Prostate gland (tissue), 2 donors: ENCODE data around the gene STYK1.

Experiments used
- POLR2A ChIP-seq: fragments of 450-650 bp; IDR thresholded peaks from one replicate; pipeline ENCODE4 v1.6.1; 2016; ENCODE audit warnings: antibody characterized with exemption, mild to moderate bottlenecking
- POLR2AphosphoS5 ChIP-seq: sonication (generic); formaldehyde crosslinking; IDR thresholded peaks from one replicate; pipeline ENCODE4 v1.6.1; 2017; ENCODE audit warnings: antibody characterized with exemption
- TF ChIP-seq, protein P1 (sequence below), 4 experiments: fragments of 200-600 bp in 2 of 4; fragments of 450-650 bp in 2 of 4; sonication (generic) in 2 of 4; IDR thresholded peaks; 1 replicate in 3 of 4; 2 replicates in 1 of 4; pipeline ENCODE4 v1.5.1; 2016 to 2019; ENCODE audit warnings: antibody characterized with exemption in 4 of 4, mild to moderate bottlenecking in 2 of 4, moderate library complexity in 2 of 4

DNA sequence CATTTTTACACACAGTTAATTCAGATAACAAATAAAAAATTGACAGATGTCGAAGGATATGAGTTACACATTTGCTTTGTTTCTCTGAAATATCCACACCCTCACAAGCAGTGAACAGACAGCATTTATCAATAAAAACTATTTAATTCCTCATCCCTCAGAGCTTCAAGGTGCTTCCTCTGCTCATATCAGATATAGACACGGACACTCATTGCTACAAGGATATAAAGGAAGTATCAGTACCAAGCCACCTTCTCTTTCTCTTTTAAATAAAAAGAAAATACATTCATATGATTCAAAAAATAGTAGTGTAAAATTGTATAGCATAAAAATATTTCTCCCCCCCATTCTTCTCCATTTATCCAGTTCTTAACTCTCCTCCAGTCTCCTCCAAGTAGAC is 38.5 kb downstream of the STYK1 start:
- TF ChIP-seq, protein P1, sequence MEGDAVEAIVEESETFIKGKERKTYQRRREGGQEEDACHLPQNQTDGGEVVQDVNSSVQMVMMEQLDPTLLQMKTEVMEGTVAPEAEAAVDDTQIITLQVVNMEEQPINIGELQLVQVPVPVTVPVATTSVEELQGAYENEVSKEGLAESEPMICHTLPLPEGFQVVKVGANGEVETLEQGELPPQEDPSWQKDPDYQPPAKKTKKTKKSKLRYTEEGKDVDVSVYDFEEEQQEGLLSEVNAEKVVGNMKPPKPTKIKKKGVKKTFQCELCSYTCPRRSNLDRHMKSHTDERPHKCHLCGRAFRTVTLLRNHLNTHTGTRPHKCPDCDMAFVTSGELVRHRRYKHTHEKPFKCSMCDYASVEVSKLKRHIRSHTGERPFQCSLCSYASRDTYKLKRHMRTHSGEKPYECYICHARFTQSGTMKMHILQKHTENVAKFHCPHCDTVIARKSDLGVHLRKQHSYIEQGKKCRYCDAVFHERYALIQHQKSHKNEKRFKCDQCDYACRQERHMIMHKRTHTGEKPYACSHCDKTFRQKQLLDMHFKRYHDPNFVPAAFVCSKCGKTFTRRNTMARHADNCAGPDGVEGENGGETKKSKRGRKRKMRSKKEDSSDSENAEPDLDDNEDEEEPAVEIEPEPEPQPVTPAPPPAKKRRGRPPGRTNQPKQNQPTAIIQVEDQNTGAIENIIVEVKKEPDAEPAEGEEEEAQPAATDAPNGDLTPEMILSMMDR (IDR thresholded peaks at IDR 0.05), result no peak
- TF ChIP-seq POLR2AphosphoS5 (no peak), POLR2A (no peak)
